Erythroblast (primary cell): ENCODE data around the gene SPTBN1.

ENCODE experiments used
- GATA1 ChIP-seq: IDR thresholded peaks from 2 replicates; pipeline ENCODE4 v1.6.1; 2011; ENCODE audit warnings: low read depth, mild to moderate bottlenecking, control low read depth, low read length, moderate library complexity
- POLR2A ChIP-seq: IDR thresholded peaks from 2 replicates; pipeline ENCODE4 v1.6.1; 2011; ENCODE audit warnings: mild to moderate bottlenecking, low read length

DNA sequence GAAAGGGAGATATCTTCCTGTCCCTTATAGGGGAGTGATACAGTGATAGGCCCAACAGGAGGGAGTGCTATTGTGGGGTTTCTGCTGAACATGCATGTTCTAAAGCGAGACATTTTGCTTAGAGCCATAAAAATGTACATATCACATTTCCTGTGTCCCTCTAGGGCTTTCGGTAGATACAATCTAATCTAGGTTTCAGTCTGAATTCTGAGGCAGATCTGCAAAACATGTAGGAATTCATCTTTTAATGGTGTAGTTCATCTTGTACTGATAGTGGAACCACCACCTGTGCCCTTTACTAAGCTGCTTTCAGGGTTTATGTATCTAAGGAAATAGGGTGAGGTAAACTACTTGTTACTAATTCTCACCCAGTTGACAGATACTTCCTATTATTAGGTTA is 73.8 kb downstream of the SPTBN1 start:
- TF ChIP-seq POLR2A (no peak), GATA1 (no peak)
